ENCODE data around the gene RNF7. TPM values are rescaled to one million over a fixed set of nuclear protein-coding genes. Genes with fewer than 3 reads are reported as not detected.

Gene RNF7
- total and polyA plus RNA-seq, 2 of the 8 experiments (the other 6 are each of a cell fraction or from before 2014, with no cell fraction given), result 78.4 to 113 TPM

DNA sequence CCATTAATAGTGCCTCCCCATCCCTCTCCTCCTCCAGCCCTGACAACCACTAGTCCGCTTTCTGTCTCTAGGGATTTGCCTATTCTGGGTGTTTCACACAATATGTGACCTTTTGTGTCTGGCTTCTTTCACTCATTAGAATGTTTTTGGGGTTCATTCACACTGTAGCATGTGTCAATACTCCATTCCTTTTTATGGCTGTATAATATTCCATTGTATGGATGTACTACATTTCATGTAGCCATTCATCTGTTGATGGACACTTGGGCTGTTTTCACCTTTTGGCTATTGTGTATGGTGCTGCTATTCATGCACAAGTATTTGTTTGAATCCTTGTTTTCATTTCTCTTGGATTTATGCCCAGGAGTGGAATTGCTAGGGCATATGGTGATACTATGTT, 41.6 kb downstream of the RNF7 start:
- H3K14ac ChIP-seq (ENCODE audit: insufficient read length), result no peak overlapping the region
- POLR2A ChIA-PET (ENCODE audit: partially characterized antibody), result no interaction called here
- no peak overlapping the region for H2BK12ac ChIP-seq (ENCODE audit: low read depth, low read length)
- H4K8ac ChIP-seq (ENCODE audit: extremely low read depth, insufficient read depth, low read length), result no peak overlapping the region
- H2BK15ac ChIP-seq (ENCODE audit: low read length), result no peak overlapping the region
- CTCF ChIA-PET (ENCODE audit: partially characterized antibody), result no interaction called here
- H3K4me3 ChIP-seq (ENCODE audit: extremely low read depth in 1 of 4, insufficient read depth in 2 of 4, low read depth in 3 of 4, low read length in 4 of 4), result no peak overlapping the region
- no peaks in the 10 kb centered on the region; a peak in 1 of 7 replicates for H3K27me3 ChIP-seq (replicated peaks in 1 of 4; ENCODE audit: control insufficient read depth in 3 of 4, extremely low read depth in 1 of 4, insufficient read depth in 3 of 4, low read length in 3 of 4)
- no peaks in the 10 kb centered on the region for H3K36me3 ChIP-seq (ENCODE audit: control insufficient read depth in 2 of 4, insufficient read depth in 4 of 4, low read length in 3 of 4)
- H2BK120ac ChIP-seq (replicated peaks; ENCODE audit: low read depth, low read length), result no peak overlapping the region
- H3K4me2 ChIP-seq (ENCODE audit: insufficient read depth in 1 of 2, low read depth in 2 of 2, low read length in 2 of 2), result no peak overlapping the region
- no peak overlapping the region for H2AK5ac ChIP-seq (ENCODE audit: low read depth, low read length)
- H4K5ac ChIP-seq (ENCODE audit: insufficient read length, low read depth, low read length), result no peak overlapping the region
- H2AFZ ChIP-seq (ENCODE audit: low read length), result no peak overlapping the region
- no peaks in the 10 kb centered on the region for H3K23me2 ChIP-seq (ENCODE audit: low read depth, low read length)
- no peaks in the 10 kb centered on the region for H3K9me3 ChIP-seq (ENCODE audit: insufficient read depth in 2 of 2, low read depth in 1 of 2, low read length in 1 of 2)
- H2BK5ac ChIP-seq (ENCODE audit: low read depth, low read length), result no peak overlapping the region
- H3K23ac ChIP-seq (ENCODE audit: insufficient read length), result no peak overlapping the region
- H2BK20ac ChIP-seq (ENCODE audit: low read length), result no peak overlapping the region
- H4K91ac ChIP-seq (replicated peaks; ENCODE audit: insufficient read length, low read length), result no peak overlapping the region
- FAIRE-seq (no peak), DNase-seq (ENCODE audit: low read depth in 1 of 2, low spot score in 2 of 2) (no peak)
- H3K4ac ChIP-seq (replicated peaks; ENCODE audit: insufficient read length, low read depth, low read length), result no peak overlapping the region
- H3K27ac ChIP-seq (ENCODE audit: low read depth, low read length), result no peak overlapping the region
- no peaks in the 10 kb centered on the region for H3K79me2 ChIP-seq (ENCODE audit: control insufficient read depth in 1 of 2, insufficient read depth in 2 of 2, low read length in 2 of 2)
- H3K9ac ChIP-seq (replicated peaks in 1 of 4; ENCODE audit: extremely low read depth in 1 of 4, low read depth in 3 of 4, low read length in 3 of 4), result no peak overlapping the region
- H3K79me1 ChIP-seq (ENCODE audit: low read depth, low read length), result no peaks in the 10 kb centered on the region
- no peaks in the 10 kb centered on the region for H4K20me1 ChIP-seq (replicated peaks in 1 of 2; ENCODE audit: control insufficient read depth in 1 of 2, insufficient read depth in 2 of 2, low read length in 2 of 2)
- H3K18ac ChIP-seq (ENCODE audit: extremely low read depth, low read length), result no peak overlapping the region
- H3K56ac ChIP-seq (replicated peaks; ENCODE audit: insufficient read length, low read depth, low read length), result no peak overlapping the region
- H3K4me1 ChIP-seq (replicated peaks in 1 of 4; ENCODE audit: control insufficient read depth in 3 of 4, insufficient read depth in 4 of 4, low read length in 3 of 4), result no peaks in the 10 kb centered on the region
- WGBS, 2 experiments (ENCODE audit: extremely low coverage in 1 of 2, insufficient coverage in 1 of 2, insufficient read length in 1 of 2, insufficient replicate concordance in 2 of 2, low coverage in 1 of 2, low lambda C conversion rate in 2 of 2, missing lambda C conversion rate in 1 of 2), result 91% methylated on average over 1 of the region's 1 CpG; no CpG with 5 or more reads in 1 of the 2 experiments
- TF ChIP-seq CHD2 (IDR thresholded peaks at IDR 0.05; ENCODE audit: low read length) (no peak), GABPA (IDR thresholded peaks at IDR 0.05; ENCODE audit: borderline replicate concordance, insufficient read depth, low read length) (no peak), RNF2 (IDR thresholded peaks at IDR 0.05; ENCODE audit: borderline replicate concordance, low read depth, low read length, missing control alignments, poor library complexity, severe bottlenecking) (no peak), HDAC6 (IDR thresholded peaks at IDR 0.05; ENCODE audit: low read depth, low read length) (no peak), KDM4A (IDR thresholded peaks at IDR 0.05; ENCODE audit: low read depth, low read length, severe bottlenecking) (no peak), YY1 (IDR thresholded peaks at IDR 0.05; ENCODE audit: low read depth, low read length) (no peak), CEBPB (IDR thresholded peaks at IDR 0.05; ENCODE audit: low read depth, low read length) (no peak), SP4 (IDR thresholded peaks at IDR 0.05; ENCODE audit: low read length) (no peak), CTCF (IDR thresholded peaks at IDR 0.05; ENCODE audit: control extremely low read depth in 1 of 3, insufficient read depth in 1 of 3, low read depth in 1 of 3, low read length in 3 of 3) (no peak), ASH2L (IDR thresholded peaks at IDR 0.05; ENCODE audit: low read length) (no peak), JUND (IDR thresholded peaks at IDR 0.05; ENCODE audit: low read length) (no peak), TAF1 (IDR thresholded peaks at IDR 0.05; ENCODE audit: low read depth, low read length) (no peak), NANOG (IDR thresholded peaks at IDR 0.05; ENCODE audit: insufficient read depth, low read depth, low read length, poor library complexity, severe bottlenecking) (no peak)
